ENCODE data around the gene TNFRSF13B. TPM values are rescaled to one million over a fixed set of nuclear protein-coding genes. Genes with fewer than 3 reads are reported as not detected.
"Not testable (repeated sequence)": the region's sequence is repeated elsewhere in the genome, so short reads cannot be mapped to it uniquely, and the experiment has no call there.

The TNFRSF13B gene
- total RNA-seq, 1 donor from 2014 or later: 0.83 TPM

GRCh38 chr17:16911141-16911937 is 60.6 kb downstream of the TNFRSF13B start:
- no peak for DNase-seq (ENCODE audit: low spot score)

DNA sequence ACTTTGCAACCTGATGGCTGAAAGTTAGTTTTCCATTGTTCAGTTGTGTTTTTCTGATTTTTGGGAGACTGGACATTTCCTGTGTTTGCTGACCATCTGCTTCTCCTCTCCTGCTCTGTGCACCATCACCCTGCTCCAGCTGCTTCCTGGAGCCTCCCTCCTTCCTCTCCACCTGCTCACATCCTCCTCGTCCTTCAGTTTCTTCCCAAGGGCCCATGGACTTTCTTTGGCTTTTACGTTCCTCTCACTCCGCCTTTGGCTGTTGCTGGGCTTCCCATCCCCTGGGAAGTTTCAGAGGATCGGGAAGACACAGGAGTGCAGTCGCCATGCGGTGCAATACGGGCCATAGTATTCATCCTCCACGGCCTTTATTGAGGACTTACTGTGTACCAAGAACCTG is 61.6 kb downstream of the TNFRSF13B start:
- DNase-seq (ENCODE audit: low spot score): no peak

GRCh38 chr17:16909472-16910246 is 62.3 kb downstream of the TNFRSF13B start:
- DNase-seq (ENCODE audit: low spot score): no peak

- no peak for DNase-seq (ENCODE audit: low spot score)
Measured at GRCh38 chr17:16908273-16908672, 63.6 kb downstream of the TNFRSF13B start.

DNA sequence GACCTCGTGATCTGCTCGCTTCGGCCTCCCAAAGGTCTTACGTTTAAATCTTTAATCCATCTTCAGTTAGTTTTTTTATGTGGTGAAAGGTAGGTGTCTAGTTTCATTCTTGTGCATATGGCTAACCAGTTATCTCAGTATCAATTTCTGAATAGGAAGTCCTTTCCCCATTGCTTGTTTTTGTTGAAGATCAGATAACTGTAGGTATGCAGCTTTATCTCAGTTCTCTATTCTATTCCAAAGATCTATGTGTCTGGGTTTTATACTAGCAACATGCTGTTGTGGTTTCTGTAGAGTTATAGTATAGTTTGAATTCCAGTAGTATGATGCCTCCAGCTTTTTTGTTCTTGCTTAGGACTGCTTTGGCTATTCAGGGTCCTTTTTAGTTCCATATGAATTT is 65.2 kb downstream of the TNFRSF13B start:
- no peak for DNase-seq (ENCODE audit: low spot score)

DNA sequence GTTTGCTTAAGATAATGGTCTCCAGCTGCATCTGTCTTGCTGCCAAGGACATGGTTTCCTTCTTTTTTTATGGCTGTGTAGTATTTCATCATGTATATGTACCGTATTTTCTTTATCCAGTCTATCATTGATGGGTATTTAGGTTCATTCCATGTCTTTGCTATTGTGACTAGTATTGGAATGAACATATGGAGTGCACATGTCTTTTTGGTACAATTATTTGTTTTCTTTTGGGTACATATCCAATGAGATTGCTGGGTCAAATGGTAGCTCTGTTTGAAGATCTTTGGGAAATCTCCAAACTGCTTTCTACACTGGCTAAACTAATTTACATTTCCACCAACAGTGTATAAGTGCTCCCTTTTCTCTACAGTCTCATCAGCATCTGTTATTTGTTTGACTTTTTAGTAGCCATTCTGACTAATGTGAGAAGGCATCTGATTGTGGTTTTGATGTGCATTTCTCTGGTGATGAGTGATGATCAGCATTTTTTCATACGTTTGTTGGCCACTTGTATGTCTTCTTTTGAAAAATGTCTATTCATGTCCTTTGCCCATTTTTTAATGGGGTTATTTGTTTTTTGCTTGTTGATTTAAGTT is 66.2 kb downstream of the TNFRSF13B start:
- no peak for DNase-seq (ENCODE audit: low spot score)

DNA sequence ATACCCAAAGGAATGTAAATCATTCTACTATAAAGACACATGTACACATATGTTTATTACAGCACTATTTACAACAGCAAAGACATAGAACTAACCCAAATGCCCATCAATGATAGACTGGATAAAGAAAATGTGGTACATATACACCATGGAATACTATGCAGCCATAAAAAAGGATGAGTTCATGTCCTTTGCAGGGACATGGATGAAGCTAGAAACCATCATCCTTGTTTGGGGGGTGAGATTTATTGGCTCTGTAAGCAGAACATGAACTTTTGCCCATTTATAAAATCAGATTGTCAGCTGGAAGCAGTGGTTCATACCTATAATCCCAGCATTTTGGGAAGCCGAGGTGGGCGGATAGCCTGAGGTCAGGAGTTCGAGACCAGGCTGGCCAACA is 68.8 kb downstream of the TNFRSF13B start:
- not testable (repeated sequence) for DNase-seq (ENCODE audit: low spot score)

GRCh38 chr17:16900288-16900882 is 71.5 kb downstream of the TNFRSF13B start:
- DNase-seq (ENCODE audit: low spot score): no peak

GRCh38 chr17:16897211-16897896 is 74.6 kb downstream of the TNFRSF13B start:
- DNase-seq (ENCODE audit: low spot score): not testable (repeated sequence)

- not testable (repeated sequence) for DNase-seq (ENCODE audit: low spot score)
Measured at GRCh38 chr17:16896235-16896634, 75.7 kb downstream of the TNFRSF13B start.

- not testable (repeated sequence) for DNase-seq (ENCODE audit: low spot score)
Measured at GRCh38 chr17:16893527-16893926, 78.4 kb downstream of the TNFRSF13B start.

- not testable (repeated sequence) for DNase-seq (ENCODE audit: low spot score)
Measured at GRCh38 chr17:16892876-16893454, 79.0 kb downstream of the TNFRSF13B start.

- no peak for DNase-seq (ENCODE audit: low spot score)
Measured at GRCh38 chr17:16889088-16889465, 82.8 kb downstream of the TNFRSF13B start.

Other genes starting within 250 kb of the TNFRSF13B start
- 423 TPM for gene MPRIP, start 70.3 kb upstream of the TNFRSF13B start, total RNA-seq
- gene PLD6, start 234.2 kb upstream of the TNFRSF13B start, total RNA-seq: 4.9 TPM

All from ureter (tissue), 1 donor.